IMR-90 (cell line): Measurements from ENCODE around the gene ARHGAP45. TPM values are rescaled to one million over a fixed set of nuclear protein-coding genes. Genes with fewer than 3 reads are reported as not detected.

Source experiments
- ATAC-seq: fragments of 200-7000 bp; cut with Tn5 transposase; 2 replicates; pipeline ENCODE4 v1.9.1; 2020; ENCODE audit warnings: low read depth, mild to moderate bottlenecking, moderate library complexity
- BruUV-seq: library from RNA; stranded (reverse); fragments of 400-500 nt; replicated peaks from 2 replicates; lab custom pipeline; 2021; lab: Mats Ljungman, UMichigan
- CTCF ChIA-PET: fragments of 300-600 bp; formaldehyde crosslinking; extraction: SDS; loops from one replicate; lab custom pipeline; 2021; ENCODE audit warnings: antibody characterized with exemption; lab: Yijun Ruan, JAX
- POLR2A ChIA-PET: fragments of 300-600 bp; sonication (Branson Sonifier 250); formaldehyde crosslinking; loops from one replicate; lab custom pipeline; 2022; ENCODE audit warnings: antibody characterized with exemption; ENCODE audit not compliant: unreplicated experiment; lab: Charles Lee
- DNase-seq: peaks from one replicate; pipeline ENCODE4 v3.0.0; 2013
- H2AFZ ChIP-seq: replicated peaks from 2 replicates; pipeline ENCODE3; 2013; ENCODE audit warnings: low read length, mild to moderate bottlenecking; ENCODE audit not compliant: poor library complexity
- H2AK5ac ChIP-seq: 2 replicates; pipeline ENCODE4 v1.6.1; 2013; ENCODE audit warnings: low read depth, low read length, inconsistent platforms
- H2AK9ac ChIP-seq: replicated peaks from 2 replicates; pipeline ENCODE3; 2013; ENCODE audit warnings: mild to moderate bottlenecking, low read depth, low read length, moderate library complexity; ENCODE audit not compliant: poor library complexity
- H2BK120ac ChIP-seq: 2 replicates; pipeline ENCODE4 v1.6.1; 2013; ENCODE audit warnings: low read depth, low read length, inconsistent platforms
- H2BK15ac ChIP-seq: 3 replicates; pipeline ENCODE4 v1.6.1; 2013; ENCODE audit warnings: low read depth, low read length, inconsistent platforms
- H2BK20ac ChIP-seq: 2 replicates; pipeline ENCODE4 v1.6.1; 2013; ENCODE audit warnings: low read depth, mild to moderate bottlenecking, inconsistent platforms, low read length, moderate library complexity
- H2BK5ac ChIP-seq: 2 replicates; pipeline ENCODE4 v1.6.1; 2013; ENCODE audit warnings: mild to moderate bottlenecking, low read depth, low read length, inconsistent platforms; ENCODE audit not compliant: poor library complexity, severe bottlenecking
- H3K14ac ChIP-seq: replicated peaks from 2 replicates; pipeline ENCODE4 v1.6.1; 2013; ENCODE audit warnings: low read depth, low read length, inconsistent platforms
- H3K18ac ChIP-seq: 2 replicates; pipeline ENCODE4 v1.6.1; 2013; ENCODE audit warnings: low read depth, low read length, control low read depth
- H3K23ac ChIP-seq: 2 replicates; pipeline ENCODE4 v1.6.1; 2013; ENCODE audit warnings: low read depth, low read length, inconsistent platforms
- H3K27ac ChIP-seq: 2 replicates; pipeline ENCODE4 v1.5.1; 2013; ENCODE audit warnings: mild to moderate bottlenecking, control low read depth, low read length; ENCODE audit not compliant: insufficient read depth
- H3K27me3 ChIP-seq: 2 replicates; pipeline ENCODE4 v1.6.1; 2013; ENCODE audit warnings: low read length; ENCODE audit not compliant: control insufficient read depth, insufficient read depth
- H3K36me3 ChIP-seq: 2 replicates; pipeline ENCODE4 v1.6.1; 2013; ENCODE audit warnings: low read length, mixed read lengths; ENCODE audit not compliant: control insufficient read depth, insufficient read depth
- H3K4ac ChIP-seq: 2 replicates; pipeline ENCODE4 v1.6.1; 2013; ENCODE audit warnings: low read depth, low read length, inconsistent platforms
- H3K4me1 ChIP-seq: 2 replicates; pipeline ENCODE4 v1.6.1; 2013; ENCODE audit warnings: low read length, mixed read lengths; ENCODE audit not compliant: control insufficient read depth, insufficient read depth
- H3K4me2 ChIP-seq: 2 replicates; pipeline ENCODE4 v1.6.1; 2013; ENCODE audit warnings: low read depth, mild to moderate bottlenecking, control low read depth, low read length, moderate library complexity
- H3K4me3 ChIP-seq: 2 replicates; pipeline ENCODE4 v1.5.1; 2013; ENCODE audit warnings: low read depth, mild to moderate bottlenecking, control low read depth, low read length, moderate library complexity; ENCODE audit not compliant: insufficient read depth
- H3K56ac ChIP-seq: 2 replicates; pipeline ENCODE4 v1.6.1; 2013; ENCODE audit warnings: low read length, inconsistent platforms; ENCODE audit not compliant: insufficient read depth; ENCODE audit errors: extremely low read depth
- H3K79me1 ChIP-seq, 2 experiments: 2 replicates each; pipeline ENCODE4 v1.6.1; 2013; ENCODE audit warnings: low read length in 2 of 2, inconsistent platforms in 1 of 2, low read depth in 1 of 2
- H3K9ac ChIP-seq: 2 replicates; pipeline ENCODE4 v1.6.1; 2013; ENCODE audit warnings: low read depth, low read length, control low read depth
- H3K9me1 ChIP-seq: 2 replicates; pipeline ENCODE4 v1.6.1; 2013; ENCODE audit warnings: low read length, inconsistent platforms; ENCODE audit not compliant: insufficient read depth
- H3K9me3 ChIP-seq: 2 replicates; pipeline ENCODE4 v1.6.1; 2013; ENCODE audit warnings: low read length; ENCODE audit not compliant: control insufficient read depth, insufficient read depth
- H4K20me1 ChIP-seq: 2 replicates; pipeline ENCODE4 v1.6.1; 2013; ENCODE audit warnings: low read length, inconsistent platforms; ENCODE audit not compliant: insufficient read depth
- H4K5ac ChIP-seq: 2 replicates; pipeline ENCODE4 v1.6.1; 2013; ENCODE audit warnings: mild to moderate bottlenecking, low read depth, low read length, control low read depth
- H4K8ac ChIP-seq, 2 experiments: 2 replicates each; pipeline ENCODE4 v1.6.1; 2013; ENCODE audit warnings: low read depth in 2 of 2, low read length in 2 of 2, control low read depth in 1 of 2, inconsistent platforms in 1 of 2
- H4K91ac ChIP-seq: 2 replicates; pipeline ENCODE4 v1.6.1; 2013; ENCODE audit warnings: low read depth, low read length, inconsistent platforms; ENCODE audit not compliant: insufficient read depth
- BHLHE40 ChIP-seq: fragments of 150-350 bp; IDR thresholded peaks from 2 replicates; pipeline ENCODE4 v1.6.1; 2016; ENCODE audit warnings: mild to moderate bottlenecking, low read depth, low read length
- CEBPB ChIP-seq: IDR thresholded peaks from 2 replicates; pipeline ENCODE4 v1.6.1; 2012; ENCODE audit warnings: low read depth, low read length, improper control_type of control experiment
- CHD1 ChIP-seq: IDR thresholded peaks from 2 replicates; pipeline ENCODE4 v1.6.1; 2012; ENCODE audit warnings: low read depth, low read length, improper control_type of control experiment
- ELK1 ChIP-seq: fragments of 150-350 bp; IDR thresholded peaks from 2 replicates; pipeline ENCODE4 v1.6.1; 2016; ENCODE audit warnings: low read depth, mild to moderate bottlenecking, low read length, moderate library complexity, borderline replicate concordance
- FOS ChIP-seq: fragments of 150-350 bp; IDR thresholded peaks from 2 replicates; pipeline ENCODE4 v1.6.1; 2016; ENCODE audit warnings: low read depth, low read length
- MAFK ChIP-seq: IDR thresholded peaks from 2 replicates; pipeline ENCODE4 v1.6.1; 2012; ENCODE audit warnings: low read depth, low read length, improper control_type of control experiment
- MAZ ChIP-seq: IDR thresholded peaks from 2 replicates; pipeline ENCODE4 v1.6.1; 2012; ENCODE audit warnings: low read depth, mild to moderate bottlenecking, low read length, improper control_type of control experiment, moderate library complexity, borderline replicate concordance
- MXI1 ChIP-seq: IDR thresholded peaks from 2 replicates; pipeline ENCODE4 v1.6.1; 2012; ENCODE audit warnings: low read depth, mild to moderate bottlenecking, low read length, moderate library complexity, borderline replicate concordance
- NFE2L2 ChIP-seq: fragments of 150-350 bp; IDR thresholded peaks from 2 replicates; pipeline ENCODE4 v1.6.1; 2016; ENCODE audit warnings: low read depth, mild to moderate bottlenecking, low read length
- POLR2A ChIP-seq: IDR thresholded peaks from 2 replicates; pipeline ENCODE4 v1.6.1; 2012; ENCODE audit warnings: mild to moderate bottlenecking, low read depth, low read length
- RAD21 ChIP-seq: IDR thresholded peaks from 2 replicates; pipeline ENCODE4 v1.6.1; 2012; ENCODE audit warnings: low read length, improper control_type of control experiment
- RCOR1 ChIP-seq: IDR thresholded peaks from 2 replicates; pipeline ENCODE4 v1.6.1; 2012; ENCODE audit warnings: mild to moderate bottlenecking, low read length, improper control_type of control experiment; ENCODE audit not compliant: insufficient replicate concordance
- RFX5 ChIP-seq: IDR thresholded peaks from 2 replicates; pipeline ENCODE4 v1.8.0; 2012; ENCODE audit warnings: low read depth, mild to moderate bottlenecking, low read length, moderate library complexity
- SMC3 ChIP-seq: fragments of 150-350 bp; IDR thresholded peaks from 2 replicates; pipeline ENCODE4 v1.6.1; 2016; ENCODE audit warnings: low read depth, mild to moderate bottlenecking, antibody characterized with exemption, low read length, moderate library complexity
- USF2 ChIP-seq: fragments of 150-350 bp; IDR thresholded peaks from 2 replicates; pipeline ENCODE4 v1.6.1; 2017; ENCODE audit warnings: mild to moderate bottlenecking, antibody characterized with exemption, low read length, low read depth
- WGBS, 2 experiments: methylation state at CpG; one replicate each; pipeline versions ENCODE4 v1.1.5 to v1.1.7; 2013; ENCODE audit warnings: missing lambda C conversion rate in 2 of 2; ENCODE audit not compliant: insufficient read length in 1 of 2; ENCODE audit errors: extremely low coverage in 2 of 2; 5-methylcytosine and 5-hydroxymethylcytosine counted together
- dilution Hi-C: fragments of 300-500 bp; cut with HindIII; formaldehyde crosslinking; loops from one replicate; pipeline ENCODE4 v1.14.3; 2018; ENCODE audit warnings: low sequenced_read_pairs; ENCODE audit not compliant: unreplicated experiment
- in situ Hi-C: fragments of 300-500 bp; cut with MboI; formaldehyde crosslinking; loops from 3 replicates; pipeline ENCODE4 v1.14.3; 2019; ENCODE audit warnings: low sequenced_read_pairs, inconsistent platforms, mixed read lengths
- intact Hi-C: fragments of 100-400 bp; cut with micrococcal nuclease; formaldehyde crosslinking; loops from 2 replicates; pipeline ENCODE4 v1.10.0; 2022
- polyA plus RNA-seq, 3 experiments: library from polyadenylated mRNA; depleted of rRNA; stranded (reverse); fragments of >200 nt; gene quantifications; 2 replicates each; pipeline ENCODE4 v1.2.3, GENCODE V29; 2012; ENCODE audit warnings: low replicate concordance in 1 of 3
- total RNA-seq: library from RNA; depleted of rRNA; stranded (reverse); fragments of >200 nt; gene quantifications from 2 replicates; pipeline ENCODE4 v1.2.3, GENCODE V29; 2012

Gene ARHGAP45
- total and polyA plus RNA-seq, 2 of the 4 experiments (the other 2 are of a cell fraction): 1.3 to 1.7 TPM

- H2BK5ac ChIP-seq: no peak overlapping the region
- H2AFZ ChIP-seq: peak overlapping the region; percentile 43
- H3K23ac ChIP-seq: peak overlapping the region; percentile 87
- H3K79me1 ChIP-seq: peaks cover 3 to 33% of the 10 kb centered on the region in 2 experiments; a peak in 2 of 4 replicates
- WGBS, 2 experiments: 81% methylated on average over 17 of the region's 32 CpGs; no CpG with 5 or more reads in 1 of the 2 experiments
- ATAC-seq (no peak), DNase-seq (no peak)
- peak overlapping the region; percentile 97 for H3K4me3 ChIP-seq
- H3K9me3 ChIP-seq: no peaks in the 10 kb centered on the region
- dilution Hi-C loops: no loop called here
- H3K14ac ChIP-seq: 0 out of 2 replicates have a peak overlapping the region, but pooled peaks have one; percentile 84
- H3K9me1 ChIP-seq: peaks cover 10% of the 10 kb centered on the region
- no peak overlapping the region for H4K91ac ChIP-seq
- no peak overlapping the region for H2BK20ac ChIP-seq
- peak overlapping the region; percentile 61 for H3K4ac ChIP-seq
- in situ Hi-C loops: no loop called here
- intact Hi-C loops: loop anchor here (2.0 kb wide), 1 partner anchor 53 kb away; the partner anchor contains the start of gene ABCA7
- peaks cover 12% of the 10 kb centered on the region for H3K4me1 ChIP-seq
- no TSS peak for BruUV-seq
- H3K4me2 ChIP-seq: peak overlapping the region; percentile 78
- CTCF ChIA-PET: no interaction called here
- peaks cover 18% of the 10 kb centered on the region for H4K20me1 ChIP-seq
- no peak overlapping the region for H3K18ac ChIP-seq
- H3K27ac ChIP-seq: peak overlapping the region; percentile 57
- peak overlapping the region; percentile 59 for H2AK5ac ChIP-seq
- H3K36me3 ChIP-seq: peaks cover 25% of the 10 kb centered on the region
- no peak overlapping the region for H2BK120ac ChIP-seq
- no peaks in the 10 kb centered on the region for H3K27me3 ChIP-seq
- no peak overlapping the region for H2BK15ac ChIP-seq
- H3K9ac ChIP-seq: peak overlapping the region; percentile 95
- no peak overlapping the region for H4K8ac ChIP-seq
- no peak overlapping the region for H4K5ac ChIP-seq
- peak overlapping the region; percentile 66; the same call in 1 of the 2 replicates for H3K56ac ChIP-seq
- H2AK9ac ChIP-seq: peak overlapping the region; percentile 82
- POLR2A ChIA-PET: interaction anchor here (0.5 kb wide), 1 partner anchor 51 kb away, joined by 5 read pairs; no protein-coding TSS in a partner anchor
- TF ChIP-seq NFE2L2 (no peak), MAZ (no peak), ELK1 (no peak), RAD21 (no peak), CEBPB (no peak), POLR2A (no peak), RCOR1 (no peak), MXI1 (no peak), USF2 (no peak), RFX5 (no peak), CHD1 (no peak), MAFK (no peak), FOS (no peak), BHLHE40 (no peak), SMC3 (no peak)
Observed at GRCh38 chr19:1093811-1094553, 27.0 kb downstream of the ARHGAP45 start.
